ENCODE results near the gene CFAP410. TPM values are rescaled to one million over a fixed set of nuclear protein-coding genes. Genes with fewer than 3 reads are reported as not detected.

CFAP410 gene
- total and polyA plus RNA-seq, 8 donors = 21.1 to 118 (median 32.8) TPM

DNA sequence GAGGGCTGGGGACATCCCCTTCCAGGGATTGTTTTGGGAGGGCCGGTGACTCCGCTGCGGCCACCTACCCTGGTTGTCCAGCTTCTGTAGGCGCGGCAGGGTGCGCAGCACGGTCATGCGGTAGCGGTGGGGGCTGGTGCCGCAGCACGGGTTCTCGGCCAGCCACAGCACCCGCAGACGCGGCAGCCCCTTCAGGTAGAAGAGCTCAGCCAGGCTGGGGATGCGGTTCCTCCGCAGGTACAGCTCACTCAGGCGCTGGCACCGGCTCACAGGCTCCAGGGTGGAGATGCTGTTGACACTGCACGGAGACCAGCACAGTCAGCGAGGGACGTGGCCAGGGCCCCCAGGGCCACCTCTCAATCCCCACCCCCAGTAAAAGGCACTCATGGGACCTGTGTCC is 6.2 kb downstream of the CFAP410 start:
- TF ChIP-seq EP300 (IDR thresholded peaks at IDR 0.05) = no peak
- TF ChIP-seq POLR2AphosphoS5 (IDR thresholded peaks at IDR 0.05) = no peak
- TF ChIP-seq POLR2A (IDR thresholded peaks at IDR 0.05) = no peak
- TF ChIP-seq, protein P1, sequence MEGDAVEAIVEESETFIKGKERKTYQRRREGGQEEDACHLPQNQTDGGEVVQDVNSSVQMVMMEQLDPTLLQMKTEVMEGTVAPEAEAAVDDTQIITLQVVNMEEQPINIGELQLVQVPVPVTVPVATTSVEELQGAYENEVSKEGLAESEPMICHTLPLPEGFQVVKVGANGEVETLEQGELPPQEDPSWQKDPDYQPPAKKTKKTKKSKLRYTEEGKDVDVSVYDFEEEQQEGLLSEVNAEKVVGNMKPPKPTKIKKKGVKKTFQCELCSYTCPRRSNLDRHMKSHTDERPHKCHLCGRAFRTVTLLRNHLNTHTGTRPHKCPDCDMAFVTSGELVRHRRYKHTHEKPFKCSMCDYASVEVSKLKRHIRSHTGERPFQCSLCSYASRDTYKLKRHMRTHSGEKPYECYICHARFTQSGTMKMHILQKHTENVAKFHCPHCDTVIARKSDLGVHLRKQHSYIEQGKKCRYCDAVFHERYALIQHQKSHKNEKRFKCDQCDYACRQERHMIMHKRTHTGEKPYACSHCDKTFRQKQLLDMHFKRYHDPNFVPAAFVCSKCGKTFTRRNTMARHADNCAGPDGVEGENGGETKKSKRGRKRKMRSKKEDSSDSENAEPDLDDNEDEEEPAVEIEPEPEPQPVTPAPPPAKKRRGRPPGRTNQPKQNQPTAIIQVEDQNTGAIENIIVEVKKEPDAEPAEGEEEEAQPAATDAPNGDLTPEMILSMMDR (IDR thresholded peaks at IDR 0.05) = no peak
- no peak for DNase-seq
- no peaks in the 10 kb centered on the region for H3K9me3 ChIP-seq
- peaks cover 1 to 7% (median 4%) of the 10 kb centered on the region in 4 donors for H3K4me1 ChIP-seq
- H3K36me3 ChIP-seq = peaks cover 7 to 70% (median 57%) of the 10 kb centered on the region in 4 donors
- WGBS, 5 donors = 94 to 96% (median 95%) methylated on average over 10 to 22 of the region's 22 CpGs
- no peak overlapping the region for H3K4me3 ChIP-seq
- H3K27me3 ChIP-seq = no peaks in the 10 kb centered on the region
- intact Hi-C loops (cut with DNase I; ENCODE audit: low total_unique reads) = no loop called here
- no peak overlapping the region for H3K27ac ChIP-seq

DNA sequence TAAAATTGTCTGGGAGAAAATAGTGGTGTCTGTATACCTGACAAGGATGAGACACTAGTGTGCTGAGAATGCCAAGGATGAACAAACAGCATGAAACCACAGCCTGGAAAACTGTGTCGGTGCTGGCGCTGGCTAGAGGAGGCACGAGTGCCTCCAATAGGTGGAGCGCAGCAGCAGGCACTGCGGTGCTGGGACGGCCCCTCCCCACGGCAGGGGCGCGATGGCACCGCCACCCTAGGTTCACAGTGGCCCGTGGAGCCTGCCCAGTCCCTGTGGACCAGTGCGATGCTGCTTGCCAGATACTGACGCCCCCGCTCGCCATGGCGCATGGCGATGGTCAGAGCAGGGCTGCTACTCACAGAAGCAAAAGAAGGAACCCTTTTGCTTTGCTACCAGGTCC is 6.8 kb downstream of the CFAP410 start:
- WGBS, 5 donors = 85 to 94% (median 90%) methylated on average over 17 of the region's 17 CpGs
- intact Hi-C loops (cut with DNase I; ENCODE audit: low total_unique reads) = no loop called here
- no peak overlapping the region for H3K27ac ChIP-seq
- no peak for DNase-seq
- peaks cover 7 to 76% (median 63%) of the 10 kb centered on the region in 4 donors for H3K36me3 ChIP-seq
- TF ChIP-seq, protein P1 (IDR thresholded peaks at IDR 0.05) = no peak
- TF ChIP-seq POLR2A (IDR thresholded peaks at IDR 0.05) = no peak
- TF ChIP-seq POLR2AphosphoS5 (IDR thresholded peaks at IDR 0.05) = no peak
- no peak for TF ChIP-seq EP300 (IDR thresholded peaks at IDR 0.05)
- no peaks in the 10 kb centered on the region for H3K9me3 ChIP-seq
- H3K4me1 ChIP-seq = peaks cover 0 to 1% (median 0%) of the 10 kb centered on the region in 4 donors
- no peak overlapping the region for H3K4me3 ChIP-seq
- H3K27me3 ChIP-seq = no peaks in the 10 kb centered on the region

DNA sequence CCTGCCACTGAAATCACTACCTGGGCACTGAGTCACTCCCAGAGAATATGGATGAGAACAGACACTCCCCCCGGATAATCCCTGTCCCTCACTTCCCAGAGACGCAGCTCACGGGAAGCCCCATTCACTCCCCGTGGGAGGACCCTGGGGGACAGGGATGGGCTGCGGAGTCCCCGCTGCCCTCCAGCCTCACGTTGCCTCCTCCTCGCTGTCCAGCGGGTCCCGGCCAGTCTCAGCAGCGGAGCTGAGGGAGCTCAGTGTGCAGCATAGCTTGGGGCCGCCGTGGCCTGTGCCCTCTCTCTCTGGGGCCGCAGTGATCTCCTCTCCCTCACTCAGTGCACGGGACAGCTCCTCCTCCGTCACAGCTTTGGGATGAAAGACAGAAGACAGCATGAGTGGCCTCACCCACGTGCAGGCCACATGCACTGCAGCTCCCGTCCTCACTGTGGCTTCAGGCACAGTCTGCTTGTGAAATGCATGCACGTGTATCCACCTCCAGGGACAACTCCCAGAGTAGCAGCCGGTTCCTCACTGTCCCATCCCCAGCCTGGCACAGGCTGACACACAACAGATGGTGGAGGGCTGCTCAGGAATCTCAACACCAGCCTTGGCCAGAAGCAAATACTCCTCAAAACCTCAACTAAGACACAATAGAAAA is 7.4 kb downstream of the CFAP410 start:
- peaks cover 7 to 76% (median 64%) of the 10 kb centered on the region in 4 donors for H3K36me3 ChIP-seq
- H3K4me3 ChIP-seq = no peak overlapping the region
- intact Hi-C loops (cut with DNase I; ENCODE audit: low total_unique reads) = no loop called here
- no peak for DNase-seq
- no peaks in the 10 kb centered on the region for H3K4me1 ChIP-seq
- WGBS, 5 donors = 67 to 78% (median 73%) methylated on average over 12 to 20 of the region's 20 CpGs
- H3K27ac ChIP-seq = no peak overlapping the region
- TF ChIP-seq, protein P1 (IDR thresholded peaks at IDR 0.05) = no peak
- no peak for TF ChIP-seq EP300 (IDR thresholded peaks at IDR 0.05)
- no peak for TF ChIP-seq POLR2A (IDR thresholded peaks at IDR 0.05)
- no peak for TF ChIP-seq POLR2AphosphoS5 (IDR thresholded peaks at IDR 0.05)
- no peaks in the 10 kb centered on the region for H3K27me3 ChIP-seq
- H3K9me3 ChIP-seq = no peaks in the 10 kb centered on the region

DNA sequence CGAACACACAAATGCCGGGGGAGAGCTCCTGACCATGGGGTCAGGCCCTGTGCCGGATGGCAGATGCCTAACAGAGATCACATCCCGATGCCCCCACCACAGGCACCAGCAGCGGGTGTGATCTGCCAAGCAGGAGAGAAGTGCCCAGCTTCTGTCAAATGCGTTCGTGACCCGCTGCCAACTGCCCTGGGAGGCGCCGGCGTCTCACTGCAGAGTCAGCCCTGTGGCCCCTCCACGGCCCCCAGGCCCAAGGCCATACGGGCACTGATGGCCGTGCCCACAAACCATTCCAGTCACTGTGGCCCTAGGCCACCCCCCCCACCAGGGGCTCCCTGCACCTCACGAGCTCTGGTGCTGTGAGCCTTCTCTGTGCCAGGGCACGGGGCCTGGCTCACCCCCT is 8.0 kb downstream of the CFAP410 start:
- H3K9me3 ChIP-seq = no peaks in the 10 kb centered on the region
- TF ChIP-seq POLR2A (IDR thresholded peaks at IDR 0.05) (no peak), EP300 (IDR thresholded peaks at IDR 0.05) (no peak), POLR2AphosphoS5 (IDR thresholded peaks at IDR 0.05) (no peak)
- TF ChIP-seq, protein P1 (IDR thresholded peaks at IDR 0.05) = no peak
- H3K27me3 ChIP-seq = no peaks in the 10 kb centered on the region
- H3K27ac ChIP-seq = no peak overlapping the region
- no peak overlapping the region for H3K4me3 ChIP-seq
- intact Hi-C loops (cut with DNase I; ENCODE audit: low total_unique reads) = no loop called here
- no peaks in the 10 kb centered on the region for H3K4me1 ChIP-seq
- peaks cover 3 to 76% (median 64%) of the 10 kb centered on the region in 4 donors for H3K36me3 ChIP-seq
- 81 to 88% (median 87%) methylated on average over 12 to 16 of the region's 16 CpGs; no CpG with 5 or more reads in 1 of the 5 donors for WGBS, 5 donors
- DNase-seq = no peak

Measured in stomach (tissue), 9 donors.